Endothelial cell of umbilical vein (primary cell): ENCODE data around the gene MREG. TPM values are rescaled to one million over a fixed set of nuclear protein-coding genes. Genes with fewer than 3 reads are reported as not detected.

Experiments
- BruUV-seq: library from RNA; stranded (reverse); fragments of 400-500 nt; replicated peaks from 2 replicates; lab custom pipeline; 2021; lab: Mats Ljungman, UMichigan
- CTCF ChIA-PET: fragments of 300-600, 350-600 bp; sonication (Branson Sonifier 250); formaldehyde crosslinking; loops from one replicate; lab custom pipeline; 2021; ENCODE audit warnings: antibody characterized with exemption, inconsistent platforms; lab: Charles Lee
- POLR2A ChIA-PET: fragments of 300-600, 350-600 bp; sonication (Branson Sonifier 250); formaldehyde crosslinking; loops from one replicate; lab custom pipeline; 2021; ENCODE audit warnings: antibody characterized with exemption, inconsistent platforms; lab: Charles Lee
- DNase-seq: peaks from one replicate; pipeline ENCODE4 v3.0.0-alpha.2; 2011; ENCODE audit warnings: low read depth, low spot score
- FAIRE-seq: peaks from 2 replicates; lab custom pipeline; 2011; peaks lifted over from hg19 to GRCh38; lab: Jason Lieb, UNC
- H2AFZ ChIP-seq: 2 replicates; pipeline ENCODE4 v1.6.0; 2012; ENCODE audit warnings: low read depth, low read length, control low read depth, inconsistent platforms
- H3K27ac ChIP-seq: 2 replicates; pipeline ENCODE4 v1.5.1; 2011; ENCODE audit warnings: low read depth, mild to moderate bottlenecking, control low read depth, low read length, moderate library complexity; ENCODE audit not compliant: insufficient read depth
- H3K27me3 ChIP-seq, 2 experiments: 2 replicates each; pipeline versions ENCODE4 v1.6.0 to v1.6.1; 2011; ENCODE audit warnings: low read length in 2 of 2, mixed read lengths in 1 of 2; ENCODE audit not compliant: control insufficient read depth in 2 of 2, insufficient read depth in 2 of 2
- H3K36me3 ChIP-seq, 2 experiments: 2 replicates in 1 of 2; 3 replicates in 1 of 2; pipeline ENCODE4 v1.5.1; 2011; ENCODE audit warnings: low read length in 2 of 2, mild to moderate bottlenecking in 1 of 2, moderate library complexity in 1 of 2; ENCODE audit not compliant: control insufficient read depth in 2 of 2, insufficient read depth in 2 of 2; ENCODE audit errors: extremely low read depth in 1 of 2
- H3K4me1 ChIP-seq: 3 replicates; pipeline ENCODE4 v1.5.1; 2011; ENCODE audit warnings: mild to moderate bottlenecking, low read length; ENCODE audit not compliant: control insufficient read depth, insufficient read depth; ENCODE audit errors: extremely low read depth
- H3K4me2 ChIP-seq: 2 replicates; pipeline ENCODE4 v1.6.1; 2011; ENCODE audit warnings: low read length, control low read depth, mixed read lengths; ENCODE audit not compliant: insufficient read depth
- H3K4me3 ChIP-seq, 3 experiments: fragments of 200-600 bp in 1 of 3; sonication (generic), shearing (Covaris generic) in 1 of 3; replicated peaks in 1 of 3; 2 replicates each; pipeline ENCODE4 v1.5.1; 2011 to 2016; ENCODE audit warnings: control low read depth in 3 of 3, low read length in 3 of 3, mild to moderate bottlenecking in 2 of 3, inconsistent platforms in 1 of 3, low read depth in 1 of 3, moderate library complexity in 1 of 3; ENCODE audit not compliant: insufficient read depth in 1 of 3
- H3K79me2 ChIP-seq: 2 replicates; pipeline ENCODE4 v1.6.0; 2012; ENCODE audit warnings: low read length, inconsistent platforms; ENCODE audit not compliant: control insufficient read depth, insufficient read depth
- H3K9ac ChIP-seq: replicated peaks from 2 replicates; pipeline ENCODE3; 2011; ENCODE audit warnings: low read length, control low read depth; ENCODE audit not compliant: insufficient read depth; ENCODE audit errors: extremely low read depth
- H3K9me1 ChIP-seq: replicated peaks from 3 replicates; pipeline ENCODE4 v1.6.0; 2011; ENCODE audit warnings: mild to moderate bottlenecking, low read length; ENCODE audit not compliant: control insufficient read depth, insufficient read depth; ENCODE audit errors: extremely low read depth
- H3K9me3 ChIP-seq: replicated peaks from 2 replicates; pipeline ENCODE4 v1.5.1; 2012; ENCODE audit warnings: low read length, inconsistent platforms; ENCODE audit not compliant: control insufficient read depth, insufficient read depth
- H4K20me1 ChIP-seq: replicated peaks from 2 replicates; pipeline ENCODE3; 2011; ENCODE audit warnings: mild to moderate bottlenecking, low read length; ENCODE audit not compliant: control insufficient read depth, insufficient read depth; ENCODE audit errors: extremely low read depth
- EZH2 ChIP-seq: IDR thresholded peaks from 2 replicates; pipeline ENCODE4 v1.6.1; 2012; ENCODE audit warnings: borderline replicate concordance, low read depth, mild to moderate bottlenecking, moderate library complexity, low read length, inconsistent platforms; ENCODE audit not compliant: severe bottlenecking
- FOS ChIP-seq: IDR thresholded peaks from 2 replicates; pipeline ENCODE4 v1.6.1; 2011; ENCODE audit warnings: mild to moderate bottlenecking, low read length, moderate library complexity, borderline replicate concordance; ENCODE audit not compliant: insufficient read depth
- GATA2 ChIP-seq: IDR thresholded peaks from 2 replicates; pipeline ENCODE4 v1.7.0; 2011; ENCODE audit warnings: low read depth, mild to moderate bottlenecking, moderate library complexity, mixed read lengths, low read length; ENCODE audit not compliant: insufficient read length, insufficient read depth
- JUN ChIP-seq: IDR thresholded peaks from 2 replicates; pipeline ENCODE4 v1.6.1; 2011; ENCODE audit warnings: borderline replicate concordance, low read depth; ENCODE audit not compliant: insufficient read length, insufficient read depth
- MYC ChIP-seq: IDR thresholded peaks from one replicate; pipeline ENCODE4 v1.6.1; 2011; ENCODE audit warnings: mild to moderate bottlenecking, low read depth, low read length
- POLR2A ChIP-seq: IDR thresholded peaks from 2 replicates; pipeline ENCODE4 v1.6.1; 2012; ENCODE audit warnings: low read depth, mild to moderate bottlenecking, control low read depth, low read length
- POLR2AphosphoS5 ChIP-seq: IDR thresholded peaks from 2 replicates; pipeline ENCODE4 v1.6.1; 2012; ENCODE audit warnings: low read depth, mild to moderate bottlenecking, control low read depth, low read length, moderate library complexity; ENCODE audit not compliant: insufficient read depth
- dilution Hi-C: fragments of 300-500 bp; cut with MboI; formaldehyde crosslinking; loops from one replicate; pipeline ENCODE4 v1.15.0; 2019; ENCODE audit warnings: low sequenced_read_pairs; ENCODE audit not compliant: extremely low pct_ligation_motif_present
- intact Hi-C: fragments of 100-400 bp; cut with micrococcal nuclease; formaldehyde crosslinking; loops from one replicate; pipeline ENCODE4 v1.10.0; 2022
- polyA plus RNA-seq, 4 experiments: library from polyadenylated mRNA; depleted of rRNA in 3 of 4; stranded (reverse) in 3 of 4; unstranded in 1 of 4; fragments of >200 nt; gene quantifications; 2 replicates each; pipeline versions ENCODE4 v1.2.1 to v1.2.3, GENCODE V29; 2011 to 2012; ENCODE audit warnings: missing spikeins in 1 of 4
- total RNA-seq: library from RNA; stranded (reverse); gene quantifications from 2 replicates; pipeline ENCODE4 v1.2.3, GENCODE V29; 2021
- TF ChIP-seq, protein P1 (sequence below), 2 donors: IDR thresholded peaks; 1 replicate in 1 of 2; 2 replicates in 1 of 2; pipeline ENCODE4 v1.5.1; 2011; ENCODE audit warnings: low read length in 2 of 2, mild to moderate bottlenecking in 2 of 2, moderate library complexity in 2 of 2, control low read depth in 1 of 2, inconsistent platforms in 1 of 2, low read depth in 1 of 2; ENCODE audit not compliant: insufficient read depth in 1 of 2; ENCODE audit errors: extremely low read depth in 1 of 2
- TF ChIP-seq, protein P2 (sequence below): IDR thresholded peaks from 2 replicates; pipeline ENCODE4 v1.6.1; 2011; ENCODE audit not compliant: insufficient read depth, insufficient read length

The MREG gene
- total and polyA plus RNA-seq, 2 donors (not counting 3 experiments of a cell fraction or from before 2014, with no cell fraction given): 0.41 to 3.9 TPM

DNA sequence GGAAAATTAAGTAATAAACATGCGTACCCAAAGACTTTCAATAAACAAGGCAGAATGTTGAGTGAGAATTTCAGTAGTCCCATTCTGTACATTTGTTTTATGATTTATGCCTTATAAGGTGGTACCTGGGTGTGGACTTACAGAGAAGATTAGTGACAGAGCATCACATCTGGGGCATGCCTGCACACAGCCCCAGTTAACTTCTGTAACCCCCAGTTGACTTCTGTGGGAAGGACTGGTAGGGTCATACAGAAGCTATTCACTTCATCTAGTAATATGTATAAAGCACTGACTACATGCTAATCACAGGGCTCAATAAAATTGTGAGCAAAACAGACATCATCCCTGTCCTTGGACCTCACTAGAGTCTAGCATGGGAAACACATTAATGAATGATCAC, 16.1 kb downstream of the MREG start:
- no TSS peak for BruUV-seq
- FAIRE-seq (no peak), DNase-seq (no peak)
- Histone ChIP-seq H3K9ac (no peak overlapping the region), H3K4me1 (no peaks in the 10 kb centered on the region), H3K9me3 (no peaks in the 10 kb centered on the region), H4K20me1 (no peaks in the 10 kb centered on the region), H3K36me3 (no peaks in the 10 kb centered on the region), H2AFZ (no peak overlapping the region), H3K79me2 (no peaks in the 10 kb centered on the region), H3K27ac (no peak overlapping the region), H3K4me2 (no peak overlapping the region), H3K4me3 (no peak overlapping the region), H3K27me3 (peaks cover 0 to 2% of the 10 kb centered on the region in 2 experiments), H3K9me1 (no peaks in the 10 kb centered on the region)
- dilution Hi-C loops (no loop called here), intact Hi-C loops (no loop called here)
- ChIA-PET POLR2A (no interaction called here), CTCF (interaction anchor here (0.9 to 2.5 kb wide), 3 partner anchors 15 to 47 kb away, joined by 3 to 6 read pairs (median 3); no protein-coding TSS in a partner anchor)
- TF ChIP-seq, protein P1, sequence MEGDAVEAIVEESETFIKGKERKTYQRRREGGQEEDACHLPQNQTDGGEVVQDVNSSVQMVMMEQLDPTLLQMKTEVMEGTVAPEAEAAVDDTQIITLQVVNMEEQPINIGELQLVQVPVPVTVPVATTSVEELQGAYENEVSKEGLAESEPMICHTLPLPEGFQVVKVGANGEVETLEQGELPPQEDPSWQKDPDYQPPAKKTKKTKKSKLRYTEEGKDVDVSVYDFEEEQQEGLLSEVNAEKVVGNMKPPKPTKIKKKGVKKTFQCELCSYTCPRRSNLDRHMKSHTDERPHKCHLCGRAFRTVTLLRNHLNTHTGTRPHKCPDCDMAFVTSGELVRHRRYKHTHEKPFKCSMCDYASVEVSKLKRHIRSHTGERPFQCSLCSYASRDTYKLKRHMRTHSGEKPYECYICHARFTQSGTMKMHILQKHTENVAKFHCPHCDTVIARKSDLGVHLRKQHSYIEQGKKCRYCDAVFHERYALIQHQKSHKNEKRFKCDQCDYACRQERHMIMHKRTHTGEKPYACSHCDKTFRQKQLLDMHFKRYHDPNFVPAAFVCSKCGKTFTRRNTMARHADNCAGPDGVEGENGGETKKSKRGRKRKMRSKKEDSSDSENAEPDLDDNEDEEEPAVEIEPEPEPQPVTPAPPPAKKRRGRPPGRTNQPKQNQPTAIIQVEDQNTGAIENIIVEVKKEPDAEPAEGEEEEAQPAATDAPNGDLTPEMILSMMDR (IDR thresholded peaks at IDR 0.05; ENCODE audit: extremely low read depth in 1 of 2, insufficient read depth in 1 of 2, low read depth in 1 of 2, low read length in 2 of 2): no peak
- TF ChIP-seq EZH2 (no peak), MYC (no peak), JUN (no peak), FOS (no peak), GATA2 (no peak), POLR2AphosphoS5 (no peak), POLR2A (no peak)
- TF ChIP-seq, protein P2, sequence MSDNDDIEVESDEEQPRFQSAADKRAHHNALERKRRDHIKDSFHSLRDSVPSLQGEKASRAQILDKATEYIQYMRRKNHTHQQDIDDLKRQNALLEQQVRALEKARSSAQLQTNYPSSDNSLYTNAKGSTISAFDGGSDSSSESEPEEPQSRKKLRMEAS: no peak
